Right forelimb (tissue), 1 donor: ENCODE results near the gene GPRC5D.
A peak's percentile ranks its signal among the peaks of the same experiment; 100 is the strongest.

ENCODE experiments used
- DNase-seq: peaks from one replicate; pipeline ENCODE4 v3.0.0-alpha.2; 2018

The GPRC5D gene

GRCh38 chr12:12952036-12952435, at the start of gene GPRC5D:
TSS of gene GPRC5D (minus strand) at chr12:12952170. CDS start at chr12:12950384, 1,786 bp downstream.
- no peak for DNase-seq

GRCh38 chr12:13001775-13002040, 49.7 kb upstream of the GPRC5D start:
- DNase-seq: no peak

- DNase-seq: peak; percentile 79
These were observed 49.2 kb upstream of the GPRC5D start for GRCh38 chr12:13000925-13001774.

- no peak for DNase-seq
These were observed 48.6 kb upstream of the GPRC5D start for GRCh38 chr12:13000616-13000924.

GRCh38 chr12:12999959-13000615, 48.1 kb upstream of the GPRC5D start, which contains the start of gene HEBP1:
TSS of gene HEBP1 (minus strand) at chr12:13000265. CDS start at chr12:13000114, 151 bp downstream.
- peak; percentile 99 for DNase-seq

DNA sequence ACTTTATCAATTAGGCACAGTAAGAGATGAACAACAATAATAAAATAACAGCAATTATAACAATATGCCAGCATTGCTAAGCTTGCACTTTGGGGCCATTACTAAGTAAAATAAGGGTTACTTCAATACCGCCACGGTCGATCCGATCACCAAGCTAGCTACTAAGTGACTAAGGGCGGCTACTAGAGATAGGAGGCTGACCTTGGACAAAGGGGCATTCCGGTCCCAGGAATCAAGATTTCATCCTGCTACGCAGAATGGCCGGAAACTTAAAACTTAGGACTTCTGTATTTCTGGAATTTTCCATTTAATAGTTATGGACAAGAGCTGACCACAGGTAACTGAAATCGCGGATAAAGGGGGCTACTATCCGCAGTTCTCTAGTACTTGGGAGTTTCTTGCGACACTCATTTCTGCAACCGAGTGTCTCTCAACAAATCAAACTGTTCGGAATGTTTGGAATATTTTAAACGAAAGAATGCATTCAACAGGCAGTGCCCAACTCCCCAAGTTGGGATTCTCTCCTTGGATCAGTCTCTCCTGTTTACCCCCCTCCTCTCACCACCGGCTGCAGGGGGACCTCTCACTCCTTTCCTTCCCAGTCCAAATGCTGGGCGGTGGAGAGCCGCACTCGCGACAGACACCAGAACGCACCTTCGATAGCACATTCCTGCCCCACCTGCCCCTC, 47.4 kb upstream of the GPRC5D start:
- no peak for DNase-seq

DNA sequence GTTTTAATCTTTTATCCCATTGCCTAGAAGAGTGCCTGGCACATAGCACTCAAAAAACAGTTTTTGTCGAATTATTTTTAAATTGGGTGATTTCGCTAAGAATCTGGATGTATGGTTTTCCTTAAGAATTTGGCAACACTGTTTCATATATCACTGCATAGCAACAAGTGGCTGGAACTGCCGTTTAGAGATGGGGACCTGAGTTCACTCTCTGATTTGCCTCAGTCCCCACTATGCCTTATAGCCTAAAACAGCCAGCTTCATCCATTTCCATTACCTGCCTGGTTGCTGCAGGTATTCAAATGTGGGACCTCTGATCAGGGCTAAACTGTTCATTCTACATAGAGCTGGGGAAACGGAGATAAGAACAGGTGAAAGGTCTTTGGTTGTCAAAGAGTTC, 46.3 kb upstream of the GPRC5D start:
- no peak for DNase-seq

DNA sequence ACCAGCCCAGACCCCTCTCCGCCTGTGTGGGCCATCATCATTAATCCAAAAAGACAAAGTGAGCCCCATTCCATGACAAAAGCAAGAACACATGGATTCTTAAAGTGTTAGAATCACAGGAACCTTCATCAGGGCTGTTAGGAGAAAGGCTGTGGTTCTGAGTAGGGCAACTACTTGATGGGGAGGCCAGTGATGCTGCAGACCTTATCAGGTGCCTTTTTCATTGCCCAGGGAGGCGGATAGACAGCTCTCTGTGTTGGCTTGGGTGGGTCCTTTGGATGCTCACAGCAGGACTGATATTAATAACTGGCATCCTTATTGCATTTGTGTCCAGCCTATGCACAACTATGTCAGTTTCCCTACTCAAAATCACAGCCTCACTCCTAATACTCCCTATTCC, 45.8 kb upstream of the GPRC5D start:
- DNase-seq: no peak

DNA sequence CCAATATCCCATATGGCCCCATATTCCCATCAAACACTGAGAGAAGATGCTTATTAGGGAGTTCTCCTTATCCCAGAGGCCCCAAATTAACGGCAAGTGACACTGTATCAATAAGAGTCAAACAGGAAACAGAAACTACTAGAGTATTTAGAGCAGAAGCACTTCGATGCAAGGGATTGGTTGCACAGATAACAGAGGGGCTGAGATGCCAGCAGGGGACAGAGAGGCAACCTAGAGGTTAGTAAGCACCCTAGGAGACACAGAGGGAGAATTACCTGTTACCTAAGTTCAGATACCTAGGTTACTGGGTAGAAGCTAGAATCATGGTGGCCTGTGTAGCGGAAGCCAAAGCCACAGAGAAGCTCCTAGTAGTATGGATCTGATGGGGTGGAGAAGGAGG, 45.2 kb upstream of the GPRC5D start:
- DNase-seq: no peak

DNA sequence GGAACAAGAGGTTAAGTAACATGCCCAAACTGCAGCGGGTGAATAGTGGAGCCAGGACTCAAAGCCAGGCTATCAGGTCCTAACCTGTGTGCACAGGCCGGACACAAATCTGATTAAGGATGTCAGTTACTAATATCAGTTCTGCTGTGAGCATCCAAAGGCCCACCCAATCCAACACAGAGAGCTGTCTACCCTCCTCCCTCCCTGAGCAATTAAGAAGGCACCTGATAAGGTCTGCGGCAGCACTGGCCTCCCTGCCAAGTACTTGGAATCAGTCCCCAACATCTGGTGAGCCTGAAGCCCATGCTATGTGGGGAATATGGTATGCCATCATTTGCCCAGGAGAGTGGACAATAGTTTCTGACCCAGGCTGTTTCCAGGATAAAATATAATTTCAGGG, 44.2 kb upstream of the GPRC5D start:
- DNase-seq: no peak

DNA sequence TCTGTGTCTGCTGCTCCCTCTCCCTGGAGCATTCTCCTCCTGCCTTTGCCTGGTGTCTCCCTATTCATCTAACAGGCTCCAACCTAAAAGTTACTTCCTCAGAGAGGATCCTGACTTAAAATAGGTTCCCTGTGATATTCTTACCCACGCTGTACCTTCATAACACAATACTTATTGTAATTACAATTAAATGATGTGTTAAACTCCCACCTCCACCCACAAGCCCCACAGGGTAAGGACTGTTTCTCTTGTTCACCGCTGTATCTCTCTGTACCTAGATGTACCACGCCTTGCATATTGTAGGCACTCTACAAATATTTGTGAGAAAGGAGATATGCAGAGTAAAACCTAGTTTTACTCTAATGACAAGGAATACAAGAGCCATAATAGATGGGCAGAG, 43.1 kb upstream of the GPRC5D start:
- DNase-seq: no peak

- no peak for DNase-seq
These were observed 41.4 kb upstream of the GPRC5D start for GRCh38 chr12:12993367-12993766.

DNA sequence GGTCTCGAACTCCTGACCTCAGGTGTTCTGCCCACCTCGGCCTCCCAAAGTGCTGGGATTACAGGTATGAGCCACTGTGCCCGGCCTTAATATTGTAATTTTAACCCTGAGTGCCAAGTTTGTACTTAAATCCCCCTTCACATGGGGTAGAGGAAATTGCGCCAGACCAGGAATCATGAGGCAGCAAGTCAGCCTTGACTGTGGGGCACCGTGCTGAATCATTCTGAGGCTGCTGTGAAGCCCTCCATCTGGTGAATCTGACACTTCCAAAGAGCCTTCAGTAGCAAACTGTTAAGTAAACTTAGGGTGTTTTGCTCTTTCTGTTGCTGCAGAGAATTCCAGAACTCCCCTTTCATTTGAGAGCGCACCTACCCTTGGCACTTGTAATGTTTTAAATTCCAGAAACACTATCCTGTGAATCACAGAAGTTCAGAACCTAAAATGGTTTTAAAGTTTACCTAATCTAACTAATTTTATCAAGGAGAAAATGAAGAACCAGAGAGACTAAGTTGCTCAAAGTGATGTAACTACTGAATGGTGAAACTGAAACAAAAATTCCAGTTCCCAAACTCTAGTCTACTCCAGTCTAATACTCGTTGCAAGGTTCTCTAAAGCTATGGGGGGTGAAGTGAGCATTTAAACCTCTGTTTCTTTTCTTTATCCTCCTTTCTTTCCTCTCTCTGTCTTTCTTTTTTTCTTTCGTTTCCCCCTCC, 40.6 kb upstream of the GPRC5D start:
- no peak for DNase-seq

GRCh38 chr12:12990700-12991468, 38.9 kb upstream of the GPRC5D start:
- no peak for DNase-seq

- DNase-seq: no peak
These were observed 35.5 kb upstream of the GPRC5D start for GRCh38 chr12:12987421-12987820.

DNA sequence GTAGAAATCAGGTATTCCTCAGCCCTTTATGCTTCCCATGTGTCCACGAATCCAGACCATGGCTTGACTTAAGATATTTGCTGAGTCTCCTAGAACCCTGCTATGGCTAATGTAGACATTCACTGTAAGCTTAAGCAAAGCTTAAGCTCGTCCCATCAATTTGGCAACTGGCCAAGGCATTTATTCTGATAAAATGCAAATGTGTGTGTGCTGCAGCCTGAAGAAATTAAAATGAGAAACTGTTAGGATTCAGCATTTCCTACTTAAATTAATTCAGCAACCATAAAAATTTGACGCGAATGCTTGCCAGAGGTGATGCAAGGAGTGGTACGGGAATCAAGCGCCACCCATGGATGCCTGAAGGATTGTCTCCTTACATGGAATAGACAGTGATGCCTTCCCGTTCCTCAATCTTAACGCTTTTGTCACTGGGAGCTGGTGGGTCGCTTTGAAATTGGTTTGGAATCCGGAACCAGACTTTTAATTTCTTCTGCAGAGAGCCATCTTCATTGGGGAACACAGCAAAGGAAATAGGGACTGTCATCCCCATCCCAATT, 34.9 kb upstream of the GPRC5D start:
- no peak for DNase-seq

DNA sequence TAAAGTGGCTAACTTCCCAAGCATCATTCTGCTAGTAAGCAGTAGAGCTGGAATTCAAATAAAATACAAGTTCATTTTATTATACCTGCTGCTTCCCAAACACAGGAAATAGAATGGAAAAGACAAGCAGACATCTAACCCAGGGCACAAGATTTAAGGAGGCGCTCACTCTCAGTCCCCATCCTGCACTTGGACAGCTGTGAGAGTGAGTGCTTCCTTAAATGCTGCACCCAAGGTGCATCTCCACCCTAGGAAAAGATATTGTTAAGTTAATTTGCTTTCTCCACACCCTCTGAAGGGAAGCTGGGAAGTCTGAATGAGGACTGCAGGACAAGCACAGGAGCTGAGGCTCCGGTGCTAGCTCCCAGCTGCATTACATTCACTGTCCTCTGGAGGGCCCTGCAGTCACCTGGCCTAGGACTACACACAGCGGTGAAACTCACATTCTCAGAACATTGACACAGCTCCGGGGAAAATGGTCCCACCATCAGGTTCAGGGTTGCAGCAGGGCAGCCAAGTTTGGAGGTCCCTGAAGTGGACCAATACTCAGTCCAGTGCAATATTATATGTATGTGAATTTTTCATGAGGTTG, 33.9 kb upstream of the GPRC5D start:
- no peak for DNase-seq

- DNase-seq: no peak
These were observed 32.2 kb upstream of the GPRC5D start for GRCh38 chr12:12984149-12984548.

- DNase-seq: no peak
These were observed 31.6 kb upstream of the GPRC5D start for GRCh38 chr12:12983420-12984035.

DNA sequence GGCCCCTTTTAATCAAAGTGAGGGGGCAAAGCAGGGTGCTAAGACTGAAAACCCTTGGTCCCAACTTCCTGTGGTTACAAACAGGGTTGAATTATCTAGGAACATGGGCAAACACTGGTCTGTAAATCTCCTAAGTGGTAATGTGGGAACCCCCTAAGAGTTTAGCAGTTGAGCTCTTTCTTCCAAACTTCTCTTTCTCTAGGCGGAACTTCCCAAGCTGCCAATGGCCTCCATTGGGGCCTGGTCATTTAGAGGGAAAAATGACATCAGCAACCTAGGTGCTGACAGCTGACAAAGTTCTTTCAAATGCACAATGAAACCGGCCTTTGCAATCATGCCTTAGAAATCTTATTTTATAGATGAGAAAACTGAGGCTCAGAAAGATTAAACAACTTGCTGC, 30.4 kb upstream of the GPRC5D start:
- DNase-seq: no peak

GRCh38 chr12:12979731-12980259, 27.8 kb upstream of the GPRC5D start:
- DNase-seq: no peak
